BJ (cell line): ENCODE data around the gene NR1I2. TPM values are rescaled to one million over a fixed set of nuclear protein-coding genes. Genes with fewer than 3 reads are reported as not detected.

ENCODE experiments used
- CTCF ChIA-PET: fragments of 350-600 bp; formaldehyde crosslinking; extraction: SDS; loops from one replicate; lab custom pipeline; 2021; ENCODE audit warnings: antibody characterized with exemption, inconsistent platforms; lab: Yijun Ruan, JAX
- POLR2A ChIA-PET: fragments of 300-600 bp; sonication (Branson Sonifier 250); formaldehyde crosslinking; extraction: SDS; loops from one replicate; lab custom pipeline; 2021; ENCODE audit warnings: antibody characterized with exemption; lab: Charles Lee
- DNase-seq: peaks from one replicate; pipeline ENCODE4 v3.0.0-alpha.2; 2011; ENCODE audit warnings: low read depth
- H3K27me3 ChIP-seq: 2 replicates; pipeline ENCODE4 v1.6.0; 2011; ENCODE audit warnings: low read length; ENCODE audit not compliant: control insufficient read depth, insufficient read depth
- H3K36me3 ChIP-seq: 2 replicates; pipeline ENCODE4 v1.5.1; 2011; ENCODE audit warnings: low read length; ENCODE audit not compliant: control insufficient read depth, insufficient read depth
- H3K4me3 ChIP-seq: 2 replicates; pipeline ENCODE4 v1.5.1; 2011; ENCODE audit warnings: low read depth, mild to moderate bottlenecking, control low read depth, low read length
- CTCF ChIP-seq: IDR thresholded peaks from 2 replicates; pipeline ENCODE4 v1.5.1; 2011; ENCODE audit warnings: low read depth, mild to moderate bottlenecking, control low read depth, inconsistent platforms, low read length, moderate library complexity; ENCODE audit not compliant: insufficient read depth
- polyA plus RNA-seq: library from polyadenylated mRNA; depleted of rRNA; stranded (reverse); fragments of >200 nt; gene quantifications from 2 replicates; pipeline ENCODE4 v1.2.3, GENCODE V29; 2011

Gene NR1I2
- polyA plus RNA-seq, 1 experiment, result not detected

GRCh38 chr3:119767936-119768601, 13.8 kb upstream of the NR1I2 start:
- Histone ChIP-seq H3K36me3 (no peaks in the 10 kb centered on the region), H3K27me3 (peaks cover 4% of the 10 kb centered on the region), H3K4me3 (no peak overlapping the region)
- CTCF ChIA-PET, result no interaction called here
- no peak for TF ChIP-seq CTCF
- no peak for DNase-seq
- POLR2A ChIA-PET, result no interaction called here

GRCh38 chr3:119768668-119769393, 13.1 kb upstream of the NR1I2 start:
- Histone ChIP-seq H3K27me3 (peaks cover 4% of the 10 kb centered on the region), H3K4me3 (no peak overlapping the region), H3K36me3 (no peaks in the 10 kb centered on the region)
- no peak for DNase-seq
- ChIA-PET POLR2A (no interaction called here), CTCF (no interaction called here)
- no peak for TF ChIP-seq CTCF

- Histone ChIP-seq H3K36me3 (no peaks in the 10 kb centered on the region), H3K27me3 (peaks cover 4% of the 10 kb centered on the region), H3K4me3 (no peak overlapping the region)
- ChIA-PET POLR2A (no interaction called here), CTCF (no interaction called here)
- DNase-seq, result no peak
- TF ChIP-seq CTCF, result no peak
Observed at GRCh38 chr3:119769394-119770149, 12.3 kb upstream of the NR1I2 start.

- no peak for DNase-seq
- Histone ChIP-seq H3K27me3 (peaks cover 2% of the 10 kb centered on the region), H3K36me3 (no peaks in the 10 kb centered on the region), H3K4me3 (no peak overlapping the region)
- TF ChIP-seq CTCF, result no peak
- CTCF ChIA-PET, result interaction anchor here (0.9 kb wide), 1 partner anchor 9 kb away, joined by 3 read pairs; no protein-coding TSS in a partner anchor
- POLR2A ChIA-PET, result no interaction called here
Observed at GRCh38 chr3:119774444-119774843, 7.5 kb upstream of the NR1I2 start.

- Histone ChIP-seq H3K4me3 (no peak overlapping the region), H3K36me3 (no peaks in the 10 kb centered on the region), H3K27me3 (peaks cover 2% of the 10 kb centered on the region)
- CTCF ChIA-PET, result no interaction called here
- POLR2A ChIA-PET, result no interaction called here
- DNase-seq, result no peak
- no peak for TF ChIP-seq CTCF
Observed at GRCh38 chr3:119776304-119776703, 5.6 kb upstream of the NR1I2 start.
